Mesendoderm (in vitro differentiated cells): ENCODE measurements around the gene PPOX. TPM values are rescaled to one million over a fixed set of nuclear protein-coding genes. Genes with fewer than 3 reads are reported as not detected.
A peak's percentile ranks its signal among the peaks of the same experiment; 100 is the strongest.

Experiments used
- DNase-seq: peaks from one replicate; pipeline ENCODE4 v3.0.0; 2013
- H2AK5ac ChIP-seq: 2 replicates; pipeline ENCODE4 v1.6.1; 2013; ENCODE audit warnings: low read length, inconsistent platforms
- H2BK120ac ChIP-seq: 2 replicates; pipeline ENCODE4 v1.6.1; 2013; ENCODE audit warnings: low read depth, mild to moderate bottlenecking, low read length, moderate library complexity, mixed read lengths
- H2BK15ac ChIP-seq: replicated peaks from 2 replicates; pipeline ENCODE4 v1.6.1; 2013; ENCODE audit warnings: low read depth, mild to moderate bottlenecking, moderate library complexity
- H2BK5ac ChIP-seq: 2 replicates; pipeline ENCODE4 v1.6.1; 2013; ENCODE audit warnings: low read length, inconsistent platforms
- H3K18ac ChIP-seq: 2 replicates; pipeline ENCODE4 v1.6.1; 2013; ENCODE audit warnings: mild to moderate bottlenecking, low read length, mixed read lengths
- H3K23ac ChIP-seq: one replicate; pipeline ENCODE4 v1.6.1; 2013; ENCODE audit warnings: low read length
- H3K27ac ChIP-seq: 2 replicates; pipeline ENCODE4 v1.5.1; 2013; ENCODE audit warnings: low read depth, mild to moderate bottlenecking, inconsistent platforms, low read length, moderate library complexity
- H3K27me3 ChIP-seq: 2 replicates; pipeline ENCODE4 v1.6.1; 2013; ENCODE audit warnings: low read length, control low read depth, mild to moderate bottlenecking, inconsistent platforms; ENCODE audit not compliant: insufficient read depth, poor library complexity
- H3K36me3 ChIP-seq: 2 replicates; pipeline ENCODE4 v1.6.1; 2013; ENCODE audit warnings: low read length, inconsistent platforms; ENCODE audit not compliant: control insufficient read depth, insufficient read depth
- H3K4ac ChIP-seq: one replicate; pipeline ENCODE4 v1.6.1; 2013; ENCODE audit warnings: low read depth, mild to moderate bottlenecking, low read length, moderate library complexity
- H3K4me1 ChIP-seq: 2 replicates; pipeline ENCODE4 v1.6.1; 2013; ENCODE audit warnings: low read depth, low read length, inconsistent platforms; ENCODE audit not compliant: control insufficient read depth
- H3K4me2 ChIP-seq: 2 replicates; pipeline ENCODE4 v1.6.1; 2013; ENCODE audit warnings: low read length
- H3K4me3 ChIP-seq: 2 replicates; pipeline ENCODE4 v1.5.1; 2013; ENCODE audit warnings: mild to moderate bottlenecking, low read length
- H3K56ac ChIP-seq: one replicate; pipeline ENCODE4 v1.6.1; 2013; ENCODE audit warnings: low read length
- H3K79me1 ChIP-seq: 2 replicates; pipeline ENCODE4 v1.6.1; 2013; ENCODE audit warnings: low read length, inconsistent platforms
- H3K79me2 ChIP-seq: 2 replicates; pipeline ENCODE4 v1.6.1; 2013; ENCODE audit warnings: mild to moderate bottlenecking, low read length; ENCODE audit not compliant: control insufficient read depth, insufficient read depth
- H3K9ac ChIP-seq: 2 replicates; pipeline ENCODE4 v1.6.1; 2013; ENCODE audit warnings: low read length, inconsistent platforms
- H4K5ac ChIP-seq: one replicate; pipeline ENCODE4 v1.6.1; 2013; ENCODE audit warnings: low read length
- H4K8ac ChIP-seq: one replicate; pipeline ENCODE4 v1.6.1; 2013; ENCODE audit warnings: low read depth, mild to moderate bottlenecking, control low read depth, low read length, moderate library complexity
- WGBS: extraction: QIAGEN DNeasy Blood & Tissue Kit; methylation state at CpG from one replicate; pipeline ENCODE4 v1.1.7; 2013; ENCODE audit warnings: low lambda C conversion rate, missing lambda C conversion rate; ENCODE audit not compliant: insufficient coverage; ENCODE audit errors: extremely low coverage; 5-methylcytosine and 5-hydroxymethylcytosine counted together
- polyA plus RNA-seq, 2 experiments: library from polyadenylated mRNA; stranded (reverse); fragments of 200-250 nt; gene quantifications; one replicate each; pipeline ENCODE4 v1.2.3, GENCODE V29; 2013

Gene PPOX
- 8.0 TPM for polyA plus RNA-seq (2013, experiment 1 of 2)
- 7.6 TPM for polyA plus RNA-seq (2013, experiment 2 of 2)

GRCh38 chr1:161165742-161166668 lies at the start of gene PPOX:
Gene PPOX, plus strand, starts transcription at chr1:161166426. Its CDS starts 422 bp downstream, at chr1:161166848.
- no peak within 1 kb of the TSS for H2AK5ac ChIP-seq
- H3K9ac ChIP-seq: peak within 1 kb of the TSS; percentile 83
- no peak within 1 kb of the TSS for H3K18ac ChIP-seq
- peak within 1 kb of the TSS; percentile 89 for H3K56ac ChIP-seq
- H2BK120ac ChIP-seq: no peak within 1 kb of the TSS
- H3K23ac ChIP-seq: no peak within 1 kb of the TSS
- H2BK15ac ChIP-seq: no peak within 1 kb of the TSS
- H3K27me3 ChIP-seq: no peaks in the 10 kb centered on the region
- H3K36me3 ChIP-seq: peaks cover 2% of the 10 kb centered on the region
- H3K4me3 ChIP-seq: peak within 1 kb of the TSS; percentile 76
- DNase-seq: peak; percentile 99
- no peaks in the 10 kb centered on the region for H3K79me2 ChIP-seq
- H3K79me1 ChIP-seq: no peaks in the 10 kb centered on the region
- H3K4me2 ChIP-seq: peak within 1 kb of the TSS; percentile 94
- H3K4me1 ChIP-seq: no peaks in the 10 kb centered on the region
- no peak within 1 kb of the TSS for H3K4ac ChIP-seq
- H4K5ac ChIP-seq: no peak within 1 kb of the TSS
- no CpG with 5 or more reads among the region's 54 CpGs for WGBS
- H2BK5ac ChIP-seq: no peak within 1 kb of the TSS
- H4K8ac ChIP-seq: no peak within 1 kb of the TSS
- H3K27ac ChIP-seq: peak within 1 kb of the TSS; percentile 10

- peak within 1 kb of the TSS; percentile 98 for H3K56ac ChIP-seq
- H4K5ac ChIP-seq: no peak within 1 kb of the TSS
- peaks cover 46% of the 10 kb centered on the region for H3K79me2 ChIP-seq
- no peak within 1 kb of the TSS for H4K8ac ChIP-seq
- peak within 1 kb of the TSS; percentile 92 for H3K27ac ChIP-seq
- peak within 1 kb of the TSS; percentile 62 for H3K18ac ChIP-seq
- H3K4me3 ChIP-seq: peak within 1 kb of the TSS; percentile 97
- H2BK5ac ChIP-seq: peak within 1 kb of the TSS; percentile 24
- H3K4ac ChIP-seq: no peak within 1 kb of the TSS
- no CpG with 5 or more reads among the region's 58 CpGs for WGBS
- peak within 1 kb of the TSS; percentile 88 for H3K9ac ChIP-seq
- DNase-seq: peak; percentile 95
- H3K23ac ChIP-seq: peak within 1 kb of the TSS; percentile 92
- H2BK15ac ChIP-seq: no peak within 1 kb of the TSS
- H3K4me2 ChIP-seq: peak within 1 kb of the TSS; percentile 96
- no peaks in the 10 kb centered on the region for H3K27me3 ChIP-seq
- H3K4me1 ChIP-seq: peaks cover 9% of the 10 kb centered on the region
- peaks cover 16% of the 10 kb centered on the region for H3K36me3 ChIP-seq
- H2AK5ac ChIP-seq: peak within 1 kb of the TSS; percentile 24
- peaks cover 14% of the 10 kb centered on the region for H3K79me1 ChIP-seq
- no peak within 1 kb of the TSS for H2BK120ac ChIP-seq
Observed at GRCh38 chr1:161117759-161118581, 48.3 kb upstream of the PPOX start, which contains the start of the genes NIT1 and PFDN2. Gene NIT1, plus strand, starts transcription at chr1:161118105. Its CDS starts 72 bp downstream, at chr1:161118177. Gene PFDN2, minus strand, starts transcription at chr1:161118037. Its CDS starts 11 bp downstream, at chr1:161118026.

DNA sequence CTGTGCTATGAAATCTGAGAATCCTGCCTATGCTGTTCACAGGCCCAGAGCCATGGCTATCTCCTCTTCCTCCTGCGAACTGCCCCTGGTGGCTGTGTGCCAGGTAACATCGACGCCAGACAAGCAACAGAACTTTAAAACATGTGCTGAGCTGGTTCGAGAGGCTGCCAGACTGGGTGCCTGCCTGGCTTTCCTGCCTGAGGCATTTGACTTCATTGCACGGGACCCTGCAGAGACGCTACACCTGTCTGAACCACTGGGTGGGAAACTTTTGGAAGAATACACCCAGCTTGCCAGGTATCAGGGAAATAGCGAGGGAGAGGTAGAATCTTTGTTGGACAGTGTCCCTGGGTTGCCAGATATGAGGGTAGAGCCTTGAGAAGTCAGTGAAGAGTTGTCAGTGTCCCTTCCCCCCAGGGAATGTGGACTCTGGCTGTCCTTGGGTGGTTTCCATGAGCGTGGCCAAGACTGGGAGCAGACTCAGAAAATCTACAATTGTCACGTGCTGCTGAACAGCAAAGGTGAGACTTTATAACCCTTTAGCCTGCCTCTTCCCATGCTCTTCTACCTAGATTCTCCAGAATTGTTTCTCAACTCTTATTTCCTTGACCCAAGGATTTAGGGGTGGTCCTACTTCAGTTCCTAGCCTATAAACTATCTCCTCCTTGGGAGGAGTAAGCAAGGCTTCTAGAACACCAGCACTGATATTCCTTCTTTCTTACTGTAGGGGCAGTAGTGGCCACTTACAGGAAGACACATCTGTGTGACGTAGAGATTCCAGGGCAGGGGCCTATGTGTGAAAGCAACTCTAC lies 46.9 kb upstream of the PPOX start:
- Histone ChIP-seq H3K36me3 (peaks cover 21% of the 10 kb centered on the region), H2BK5ac (no peak overlapping the region), H3K79me2 (peaks cover 35% of the 10 kb centered on the region), H2BK15ac (no peak overlapping the region), H4K5ac (no peak overlapping the region), H2AK5ac (no peak overlapping the region), H3K9ac (peak overlapping the region; percentile 88), H3K4me1 (peaks cover 9% of the 10 kb centered on the region), H3K56ac (peak overlapping the region; percentile 94), H3K79me1 (peaks cover 14% of the 10 kb centered on the region), H4K8ac (no peak overlapping the region), H3K27me3 (no peaks in the 10 kb centered on the region), H3K4ac (no peak overlapping the region), H3K4me3 (no peak overlapping the region), H3K23ac (no peak overlapping the region), H2BK120ac (no peak overlapping the region), H3K27ac (no peak overlapping the region), H3K18ac (no peak overlapping the region), H3K4me2 (peak overlapping the region; percentile 96)
- no CpG with 5 or more reads among the region's 10 CpGs for WGBS
- peak; percentile 97 for DNase-seq

DNA sequence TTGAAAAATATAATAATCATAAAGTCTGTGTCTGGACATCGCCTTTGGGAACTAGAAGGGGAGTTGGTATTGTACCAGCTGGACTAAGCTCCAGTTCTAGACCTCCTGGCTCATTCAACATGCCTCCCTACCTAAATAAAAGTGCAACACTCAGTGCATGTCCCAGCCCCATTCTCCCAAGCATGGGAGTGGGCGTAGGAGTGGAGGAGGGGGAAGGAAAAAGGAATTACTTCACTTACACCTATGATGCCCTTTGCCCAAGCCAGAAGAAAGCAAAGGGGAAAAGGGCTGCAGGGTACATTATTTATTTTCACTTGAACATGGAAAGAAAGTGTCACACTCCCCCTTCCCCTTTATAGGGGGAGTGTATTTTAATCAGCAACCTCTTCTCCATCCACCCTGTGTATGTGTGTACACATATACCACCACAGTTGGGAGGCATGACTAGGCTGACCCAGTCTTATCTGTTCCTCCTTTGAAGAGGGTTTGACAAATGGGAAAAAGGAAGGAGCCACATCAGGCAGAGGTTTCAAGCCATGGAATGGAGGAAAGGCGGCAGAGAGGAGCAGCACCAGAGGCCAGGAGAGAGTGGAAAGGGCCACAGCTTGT lies 45.1 kb upstream of the PPOX start:
- WGBS: no CpG with 5 or more reads among the region's 3 CpGs
- Histone ChIP-seq H3K23ac (no peak overlapping the region), H3K36me3 (peaks cover 25% of the 10 kb centered on the region)

DNA sequence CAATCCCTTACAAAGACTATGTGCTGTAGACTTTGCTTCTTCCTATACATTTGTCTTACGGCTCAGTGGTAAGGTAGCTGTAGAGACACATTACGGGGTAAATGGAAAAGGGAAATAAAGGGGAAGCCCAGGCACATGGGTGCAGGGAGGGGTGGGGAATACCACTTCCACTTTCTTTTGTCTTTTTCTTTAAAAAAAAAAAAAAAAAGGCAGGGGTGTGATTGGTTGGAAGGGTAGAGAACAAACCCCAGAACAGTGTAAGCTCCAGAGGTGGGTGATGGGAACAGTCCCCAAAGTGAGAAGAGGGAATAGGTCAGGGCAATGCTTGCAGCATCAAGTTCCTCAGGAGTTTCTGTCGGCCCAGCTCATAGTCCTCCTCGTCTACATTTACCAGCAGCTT lies 44.4 kb upstream of the PPOX start:
- Histone ChIP-seq H3K23ac (no peak overlapping the region), H2BK120ac (no peak overlapping the region), H4K8ac (no peak overlapping the region), H3K56ac (no peak overlapping the region), H3K27me3 (no peaks in the 10 kb centered on the region), H3K4me2 (no peak overlapping the region), H3K79me2 (peaks cover 18% of the 10 kb centered on the region), H3K4me1 (peaks cover 9% of the 10 kb centered on the region), H3K9ac (no peak overlapping the region), H4K5ac (no peak overlapping the region), H2BK15ac (no peak overlapping the region), H3K27ac (no peak overlapping the region), H3K4ac (no peak overlapping the region), H2AK5ac (no peak overlapping the region), H3K18ac (no peak overlapping the region), H2BK5ac (no peak overlapping the region), H3K36me3 (peaks cover 25% of the 10 kb centered on the region), H3K4me3 (no peak overlapping the region), H3K79me1 (peaks cover 18% of the 10 kb centered on the region)
- no peak for DNase-seq
- WGBS: no CpG with 5 or more reads among the region's 4 CpGs

More for the DNA sequence above, 45.1 kb upstream of the PPOX start:
- Histone ChIP-seq H3K18ac (no peak overlapping the region), H3K79me2 (peaks cover 25% of the 10 kb centered on the region), H3K27ac (no peak overlapping the region), H2AK5ac (no peak overlapping the region), H3K4me2 (no peak overlapping the region), H3K9ac (no peak overlapping the region), H3K27me3 (no peaks in the 10 kb centered on the region), H2BK15ac (no peak overlapping the region), H4K8ac (no peak overlapping the region), H3K79me1 (peaks cover 17% of the 10 kb centered on the region), H4K5ac (no peak overlapping the region), H2BK5ac (no peak overlapping the region), H3K56ac (no peak overlapping the region), H3K4ac (no peak overlapping the region), H3K4me3 (no peak overlapping the region), H2BK120ac (no peak overlapping the region), H3K4me1 (peaks cover 9% of the 10 kb centered on the region)
- no peak for DNase-seq
